SKM-1 (cell line): Measurements from ENCODE around the gene PUDP.
"Not testable (repeated sequence)": the region's sequence is repeated elsewhere in the genome, so short reads cannot be mapped to it uniquely, and the experiment has no call there.

Experiments
- DNase-seq: peaks from one replicate; lab custom pipeline; 2025; ENCODE audit not compliant: unreplicated experiment; lab: John Stamatoyannopoulos, UW

PUDP gene

GRCh38 chrX:7045238-7045955, 102.6 kb downstream of the PUDP start:
- no peak for DNase-seq

DNA sequence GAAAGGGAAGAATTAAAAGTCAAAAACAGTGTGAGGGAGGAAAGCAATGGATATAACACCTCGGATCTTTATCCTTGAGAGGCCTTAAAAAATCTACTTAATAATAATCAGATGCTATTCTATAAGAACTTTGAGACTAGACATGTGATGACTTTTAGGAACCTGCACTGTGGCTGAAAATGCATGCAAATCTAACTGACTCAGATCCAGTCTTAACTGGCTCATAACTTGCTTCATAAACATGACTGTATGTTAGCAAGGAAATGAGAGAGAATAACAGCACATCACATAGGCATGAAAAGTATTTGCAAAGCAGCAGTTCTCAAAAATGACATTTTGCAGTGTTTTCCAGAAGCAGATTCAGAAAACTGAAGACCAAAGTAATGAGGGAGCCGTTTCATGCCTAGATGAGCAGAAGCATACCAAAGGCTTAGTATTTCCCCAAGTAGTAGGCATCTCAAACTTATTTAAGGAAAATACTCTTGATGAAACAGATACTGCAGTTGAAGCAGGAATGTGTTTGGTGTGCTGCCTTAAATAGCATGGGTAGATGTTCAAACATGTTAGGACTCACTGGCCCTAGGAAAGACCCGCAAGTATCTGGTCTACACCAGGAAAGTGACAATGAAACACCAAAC, 104.0 kb downstream of the PUDP start:
- not testable (repeated sequence) for DNase-seq

DNA sequence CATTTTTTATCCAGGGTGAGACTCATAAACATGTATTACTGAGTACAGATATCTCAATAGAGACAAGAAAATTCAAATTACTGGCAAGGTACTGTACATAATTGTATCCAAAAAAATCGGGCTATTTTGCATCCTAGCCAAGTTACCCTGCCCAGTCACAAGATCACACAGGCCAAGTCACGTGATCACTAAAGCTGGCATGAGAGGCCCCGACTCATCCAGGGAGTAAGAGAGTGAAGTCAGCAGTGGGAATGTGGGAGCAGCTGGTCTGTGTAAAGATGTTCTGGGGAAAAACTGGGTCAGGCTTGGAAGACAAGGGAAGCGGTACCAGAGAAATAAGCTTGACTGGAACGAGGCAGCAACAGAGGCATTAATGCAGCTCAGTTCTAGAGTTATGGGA, 119.7 kb downstream of the PUDP start:
- no peak for DNase-seq

GRCh38 chrX:7027071-7027470, 120.9 kb downstream of the PUDP start:
- DNase-seq: no peak

GRCh38 chrX:7026365-7026764, 121.6 kb downstream of the PUDP start:
- not testable (repeated sequence) for DNase-seq

DNA sequence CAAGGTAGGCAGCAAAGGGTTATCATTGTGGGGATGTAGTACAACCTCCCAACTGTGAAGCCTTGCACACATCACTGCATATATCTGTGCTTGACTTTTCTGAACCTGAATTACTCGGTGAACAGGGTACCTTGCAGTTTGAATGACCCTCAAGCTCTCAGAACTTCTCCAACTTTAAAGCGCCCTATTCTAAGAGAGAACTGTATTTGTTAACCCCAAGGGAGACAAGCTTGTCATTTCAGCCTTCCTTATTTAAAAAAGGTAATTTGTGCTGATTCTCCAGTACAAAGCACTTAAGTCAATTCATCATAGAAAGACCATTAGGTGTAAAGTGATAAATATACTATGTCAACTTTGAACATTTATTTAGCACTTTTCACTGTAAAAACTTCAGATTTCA, 122.5 kb downstream of the PUDP start:
- no peak for DNase-seq

- DNase-seq: no peak
Observed at GRCh38 chrX:7024850-7025249, 123.1 kb downstream of the PUDP start.

DNA sequence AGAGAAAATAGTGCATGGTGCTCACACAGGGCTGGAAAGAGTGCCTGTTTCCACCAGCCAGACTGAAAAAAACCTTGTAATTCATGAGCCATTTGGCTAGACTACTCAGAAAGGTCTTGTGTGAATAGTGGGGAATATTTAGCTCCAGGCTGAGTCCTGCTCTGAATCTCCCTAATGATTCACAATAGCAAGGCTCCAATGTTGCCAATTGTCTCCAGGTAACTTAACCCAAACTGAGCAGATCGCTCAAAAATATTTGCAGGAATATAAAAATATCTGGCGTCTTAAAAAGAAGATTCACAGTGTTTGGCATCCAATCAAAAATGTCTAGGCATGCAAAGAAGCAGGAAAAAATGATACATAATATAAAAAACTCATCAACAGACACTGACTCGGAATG, 125.0 kb downstream of the PUDP start:
- DNase-seq: not testable (repeated sequence)

DNA sequence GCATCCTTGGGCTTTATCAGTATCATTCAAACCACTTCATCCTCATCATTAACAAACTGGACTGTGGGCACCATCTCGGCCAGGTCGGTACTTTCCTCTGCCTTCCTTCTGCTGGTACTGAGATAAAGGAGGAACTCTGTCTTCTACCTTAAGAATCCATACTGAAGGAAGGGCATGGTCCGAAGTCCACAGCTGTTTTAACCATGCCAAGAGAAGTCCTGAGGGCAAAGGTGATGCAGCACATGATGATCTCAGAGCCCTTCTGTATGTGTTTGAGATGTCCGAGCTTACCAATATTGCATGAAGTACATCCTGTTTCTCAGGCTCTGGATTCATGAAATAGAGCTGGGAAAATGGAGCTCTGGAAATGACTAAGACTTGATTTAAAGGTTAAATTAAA, 126.0 kb downstream of the PUDP start:
- no peak for DNase-seq

DNA sequence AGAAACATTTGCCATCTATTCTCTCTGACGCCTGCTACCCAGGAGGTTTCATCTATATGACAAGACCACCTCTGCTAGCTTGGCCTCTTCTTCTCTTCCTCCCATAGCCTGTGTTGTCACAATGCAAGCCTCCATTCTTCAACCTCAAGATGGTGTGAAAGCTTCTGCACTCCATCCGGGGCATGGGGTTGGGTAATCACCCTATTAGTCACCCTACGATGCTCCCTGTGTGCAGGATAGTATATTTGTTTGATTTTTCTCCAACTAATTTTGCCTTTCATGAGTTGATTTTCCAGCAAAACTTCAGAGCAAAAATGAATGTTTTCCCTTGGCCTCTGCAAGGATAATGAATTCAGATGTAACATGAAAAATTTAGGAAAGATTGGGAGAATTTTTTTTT, 128.4 kb downstream of the PUDP start:
- DNase-seq: no peak

DNA sequence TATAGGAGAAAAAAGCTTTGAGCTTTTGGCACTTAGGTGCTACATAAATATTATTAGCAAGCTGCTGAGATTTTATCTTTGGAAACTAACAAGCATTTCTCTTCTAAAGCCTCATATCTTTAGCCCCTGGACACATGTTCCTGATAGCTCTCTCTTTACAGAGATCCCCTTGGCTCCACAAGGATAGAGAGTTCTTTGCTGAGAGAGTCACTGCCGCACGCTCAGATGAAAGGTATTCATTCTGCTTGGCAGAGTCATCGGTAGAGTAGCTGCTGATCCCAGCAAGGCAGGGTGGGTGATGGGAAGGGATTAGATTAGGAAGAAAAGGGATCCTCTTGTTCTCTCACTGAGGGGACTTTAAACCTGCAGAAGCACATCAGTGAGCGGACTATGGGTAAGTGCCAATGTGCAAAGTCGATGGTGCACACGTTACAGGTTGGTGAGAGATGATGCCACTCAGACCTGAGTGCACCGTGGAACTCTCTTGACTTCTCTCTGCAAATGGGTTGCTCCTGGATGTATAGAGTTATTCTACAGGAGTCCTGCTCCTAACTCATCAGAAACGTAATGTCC, 135.6 kb downstream of the PUDP start:
- DNase-seq: not testable (repeated sequence)

GRCh38 chrX:7010897-7011296, 137.1 kb downstream of the PUDP start:
- not testable (repeated sequence) for DNase-seq

- not testable (repeated sequence) for DNase-seq
Observed at GRCh38 chrX:7007328-7007727, 140.6 kb downstream of the PUDP start.
